CD4-positive, alpha-beta T cell treated with Interleukin-4 for 4 hours (primary cell): ENCODE measurements around the gene ANKMY1.

Experiments used
- DNase-seq: peaks from one replicate; pipeline ENCODE4 v3.0.0-alpha.2; 2020

The ANKMY1 gene

DNA sequence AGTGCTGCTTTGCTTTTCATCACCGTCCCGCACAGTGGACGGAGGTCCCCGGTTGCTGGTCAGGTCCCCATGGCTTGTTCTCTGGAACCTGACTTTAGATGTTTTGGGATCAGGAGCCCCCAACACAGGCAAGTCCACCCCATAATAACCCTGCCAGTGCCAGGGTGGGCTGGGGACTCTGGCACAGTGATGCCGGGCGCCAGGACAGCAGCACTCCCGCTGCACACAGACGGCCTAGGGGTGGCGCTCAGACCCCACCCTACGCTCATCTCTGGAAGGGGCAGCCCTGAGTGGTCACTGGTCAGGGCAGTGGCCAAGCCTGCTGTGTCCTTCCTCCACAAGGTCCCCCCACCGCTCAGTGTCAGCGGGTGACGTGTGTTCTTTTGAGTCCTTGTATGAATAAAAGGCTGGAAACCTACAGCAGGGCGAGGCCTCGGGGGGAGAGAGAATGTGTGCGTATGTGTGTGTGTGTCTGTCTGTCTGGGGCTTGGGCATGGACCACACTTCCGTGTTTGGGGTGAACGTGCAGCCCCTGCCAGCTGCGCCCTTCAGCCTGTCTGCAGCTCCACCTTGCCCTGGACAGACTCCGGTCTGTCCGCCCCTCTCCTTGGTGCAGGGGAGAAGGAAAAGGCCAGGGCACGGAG, 90.0 kb downstream of the ANKMY1 start:
- no peak for DNase-seq

DNA sequence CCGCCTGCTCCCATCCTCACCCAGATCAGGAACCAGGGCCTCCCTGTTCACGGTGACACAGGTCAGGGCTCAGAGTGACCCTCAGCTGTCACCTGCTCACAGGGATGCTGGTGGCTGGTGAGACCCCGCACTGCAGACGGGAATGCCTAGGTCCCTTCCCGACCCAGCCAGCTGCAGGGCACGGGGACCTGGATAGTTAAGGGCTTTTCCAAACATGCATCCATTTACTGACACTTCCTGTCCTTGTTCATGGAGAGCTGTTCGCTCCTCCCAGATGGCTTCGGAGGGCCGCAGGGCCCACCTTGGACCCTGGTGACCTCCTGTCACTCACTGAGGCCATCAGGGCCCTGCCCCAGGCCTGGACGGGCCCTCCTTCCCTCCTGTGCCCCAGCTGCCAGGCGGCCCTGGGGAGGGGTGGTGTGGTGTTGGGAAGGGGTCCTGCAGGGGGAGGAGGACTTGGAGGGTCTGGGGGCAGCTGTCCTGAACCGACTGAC, 90.6 kb downstream of the ANKMY1 start:
- no peak for DNase-seq

DNA sequence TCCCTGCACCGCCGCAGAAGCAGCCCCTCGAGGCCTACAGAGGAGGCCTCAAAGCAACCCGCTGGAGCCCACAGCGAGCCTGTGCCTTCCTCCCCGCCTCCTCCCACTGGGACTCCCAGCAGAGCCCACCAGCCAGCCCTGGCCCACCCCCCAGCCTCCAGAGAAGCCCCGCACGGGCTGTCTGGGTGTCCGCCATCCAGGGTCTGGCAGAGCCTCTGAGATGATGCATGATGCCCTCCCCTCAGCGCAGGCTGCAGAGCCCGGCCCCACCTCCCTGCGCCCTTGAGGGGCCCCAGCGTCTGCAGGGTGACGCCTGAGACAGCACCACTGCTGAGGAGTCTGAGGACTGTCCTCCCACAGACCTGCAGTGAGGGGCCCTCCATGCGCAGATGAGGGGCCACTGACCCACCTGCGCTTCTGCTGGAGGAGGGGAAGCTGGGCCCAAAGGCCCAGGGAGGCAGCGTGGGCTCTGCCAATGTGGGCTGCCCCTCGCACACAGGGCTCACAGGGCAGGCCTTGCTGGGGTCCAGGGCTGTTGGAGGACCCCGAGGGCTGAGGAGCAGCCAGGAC, 91.1 kb downstream of the ANKMY1 start:
- no peak for DNase-seq

DNA sequence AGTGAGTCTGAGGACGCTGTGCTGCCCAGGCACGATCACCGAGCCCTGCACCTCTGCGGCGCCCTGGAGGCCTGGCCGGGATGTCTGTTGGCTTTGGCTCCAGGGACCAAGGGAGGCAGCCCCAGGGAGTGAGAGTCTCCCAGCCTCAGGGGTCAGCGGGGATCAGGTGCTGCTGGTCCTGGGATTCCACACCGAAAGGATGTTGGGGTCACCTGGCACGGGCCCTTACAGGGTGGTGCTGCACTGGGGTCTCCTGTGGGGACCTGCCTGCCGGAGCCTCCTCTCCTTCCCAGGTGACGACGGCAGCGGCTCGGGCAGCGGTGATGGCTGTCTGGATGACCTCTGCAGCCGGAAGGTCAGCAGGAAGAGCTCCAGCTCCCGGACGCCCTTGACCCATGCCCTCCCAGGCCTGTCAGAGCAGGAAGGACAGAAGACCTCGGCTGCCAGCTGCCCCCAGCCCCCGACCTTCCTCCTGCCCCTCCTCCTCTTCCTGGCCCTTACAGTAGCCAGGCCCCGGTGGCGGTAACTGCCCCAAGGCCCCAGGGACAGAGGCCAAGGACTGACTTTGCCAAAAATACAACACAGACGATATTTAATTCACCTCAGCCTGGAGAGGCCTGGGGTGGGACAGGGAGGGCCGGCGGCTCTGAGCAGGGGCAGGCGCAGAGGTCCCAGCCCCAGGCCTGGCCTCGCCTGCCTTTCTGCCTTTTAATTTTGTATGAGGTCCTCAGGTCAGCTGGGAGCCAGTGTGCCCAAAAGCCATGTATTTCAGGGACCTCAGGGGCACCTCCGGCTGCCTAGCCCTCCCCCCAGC, 91.8 kb downstream of the ANKMY1 start:
- no peak for DNase-seq

GRCh38 chr2:240465268-240465764, 92.5 kb downstream of the ANKMY1 start:
- DNase-seq, result no peak

DNA sequence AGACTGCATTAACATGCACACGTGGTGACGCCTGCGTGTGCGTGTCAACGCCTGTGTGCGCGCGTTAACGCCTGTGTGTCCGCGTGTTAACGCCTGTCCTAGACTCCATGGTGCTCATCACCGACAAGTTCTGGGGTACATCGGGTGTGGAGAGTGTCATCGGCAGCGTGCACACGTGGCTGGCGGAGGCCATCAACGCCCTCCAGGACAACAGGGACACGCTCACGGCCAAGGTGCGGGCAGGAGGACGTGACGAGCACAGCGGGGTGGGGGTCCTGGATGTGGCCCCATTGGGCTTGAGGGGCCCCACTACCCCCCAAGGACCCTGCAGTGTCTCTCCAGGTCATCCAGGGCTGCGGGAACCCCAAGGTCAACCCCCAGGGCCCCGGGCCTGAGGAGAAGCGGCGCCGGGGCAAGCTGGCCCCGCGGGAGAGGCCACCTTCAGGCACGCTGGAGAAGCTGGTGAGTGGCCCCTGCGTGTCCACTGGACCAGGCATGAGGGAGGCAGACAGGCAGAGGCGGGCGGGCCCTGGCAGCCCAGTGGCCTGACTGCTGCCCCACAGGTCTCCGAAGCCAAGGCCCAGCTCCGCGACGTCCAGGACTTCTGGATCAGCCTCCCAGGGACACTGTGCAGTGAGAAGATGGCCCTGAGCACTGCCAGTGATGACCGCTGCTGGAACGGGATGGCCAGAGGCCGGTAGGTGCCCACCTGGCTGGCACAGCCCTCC, 93.1 kb downstream of the ANKMY1 start:
- no peak for DNase-seq

GRCh38 chr2:240463866-240464481, 93.8 kb downstream of the ANKMY1 start:
- no peak for DNase-seq

DNA sequence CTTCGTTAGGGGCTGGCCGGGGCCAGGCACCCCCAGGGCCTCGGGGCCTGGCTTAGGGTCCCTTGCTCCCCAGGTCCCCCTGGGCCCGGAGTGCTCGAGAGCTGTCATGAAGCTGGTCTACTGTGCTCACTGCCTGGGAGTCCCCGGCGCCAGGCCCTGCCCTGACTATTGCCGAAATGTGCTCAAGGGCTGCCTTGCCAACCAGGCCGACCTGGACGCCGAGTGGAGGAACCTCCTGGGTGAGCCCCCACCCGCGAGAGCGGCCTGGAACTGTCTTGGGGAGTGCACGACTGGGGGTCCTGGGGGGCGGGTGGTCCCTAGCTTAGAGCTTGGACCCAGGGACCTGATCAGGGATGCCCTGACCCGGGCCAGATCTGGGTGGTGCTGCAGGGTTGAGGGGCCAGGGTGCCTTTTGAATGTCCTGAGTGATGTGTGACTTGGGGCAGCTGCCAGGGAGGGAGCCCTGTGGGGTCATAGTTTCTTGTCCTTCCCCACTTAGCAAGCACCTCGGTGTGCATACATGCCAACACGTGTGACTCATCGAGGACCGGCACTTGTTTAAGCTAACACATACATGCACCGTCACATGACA, 94.4 kb downstream of the ANKMY1 start:
- no peak for DNase-seq

GRCh38 chr2:240462707-240463273, 95.0 kb downstream of the ANKMY1 start:
- DNase-seq, result no peak

- no peak for DNase-seq
Measured at GRCh38 chr2:240462073-240462706, 95.6 kb downstream of the ANKMY1 start.

GRCh38 chr2:240461471-240462072, 96.2 kb downstream of the ANKMY1 start:
- DNase-seq, result no peak

DNA sequence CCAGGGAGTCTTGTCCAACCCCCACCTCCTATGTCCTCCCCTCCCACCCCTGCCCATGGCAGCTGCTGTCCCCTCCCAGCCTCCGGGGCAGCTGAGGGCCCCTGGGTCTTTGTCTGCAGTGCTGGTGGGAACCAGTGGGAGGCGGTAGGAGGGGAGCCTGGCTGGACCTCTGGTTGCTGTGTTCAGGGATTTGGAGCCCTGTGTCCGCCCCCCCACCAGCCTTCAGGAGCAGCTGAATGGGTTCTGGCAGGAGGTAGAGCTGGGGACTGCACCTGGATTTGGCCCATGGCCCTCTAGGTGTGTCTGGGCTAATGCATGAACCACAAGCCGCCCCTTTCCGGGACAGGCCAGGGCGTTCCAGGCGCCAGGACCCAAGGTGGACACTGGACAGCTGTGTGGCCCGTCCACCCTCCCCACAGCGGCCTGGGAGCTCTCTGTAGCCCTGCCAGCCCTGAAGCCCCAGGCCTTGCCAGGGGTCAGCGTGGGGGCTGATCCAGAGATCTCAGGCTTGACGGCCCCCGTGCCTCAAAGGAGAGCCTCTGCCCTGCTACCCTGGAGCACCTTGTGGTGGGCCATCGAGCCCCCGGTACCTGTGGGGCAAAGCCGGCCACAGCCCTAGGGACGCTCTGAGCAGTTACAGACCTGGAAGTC, 96.9 kb downstream of the ANKMY1 start:
- no peak for DNase-seq

GRCh38 chr2:240460253-240460711, 97.5 kb downstream of the ANKMY1 start:
- DNase-seq, result no peak

GRCh38 chr2:240459401-240460252, 98.2 kb downstream of the ANKMY1 start:
- DNase-seq, result no peak

DNA sequence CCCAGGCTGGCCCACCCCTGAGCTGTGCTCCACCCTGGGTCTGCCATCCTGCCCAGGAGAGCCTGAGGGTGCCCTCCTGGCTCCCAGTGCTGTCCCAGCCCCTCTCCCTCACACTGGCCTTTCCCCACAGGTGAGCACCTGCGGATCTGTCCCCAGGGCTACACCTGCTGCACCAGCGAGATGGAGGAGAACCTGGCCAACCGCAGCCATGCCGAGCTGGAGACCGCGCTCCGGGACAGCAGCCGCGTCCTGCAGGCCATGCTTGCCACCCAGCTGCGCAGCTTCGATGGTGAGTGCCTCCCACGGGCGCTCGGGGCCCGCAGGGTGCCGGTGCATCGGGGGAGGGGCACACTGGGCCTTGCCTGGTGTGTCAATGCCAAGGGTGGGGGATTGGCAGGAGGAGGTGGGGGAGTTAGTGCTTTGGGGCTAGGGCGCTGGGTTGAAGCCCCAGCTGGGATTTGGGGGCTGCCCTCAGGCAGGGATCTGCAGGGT, 98.8 kb downstream of the ANKMY1 start:
- no peak for DNase-seq

GRCh38 chr2:240458044-240458899, 99.5 kb downstream of the ANKMY1 start:
- no peak for DNase-seq

DNA sequence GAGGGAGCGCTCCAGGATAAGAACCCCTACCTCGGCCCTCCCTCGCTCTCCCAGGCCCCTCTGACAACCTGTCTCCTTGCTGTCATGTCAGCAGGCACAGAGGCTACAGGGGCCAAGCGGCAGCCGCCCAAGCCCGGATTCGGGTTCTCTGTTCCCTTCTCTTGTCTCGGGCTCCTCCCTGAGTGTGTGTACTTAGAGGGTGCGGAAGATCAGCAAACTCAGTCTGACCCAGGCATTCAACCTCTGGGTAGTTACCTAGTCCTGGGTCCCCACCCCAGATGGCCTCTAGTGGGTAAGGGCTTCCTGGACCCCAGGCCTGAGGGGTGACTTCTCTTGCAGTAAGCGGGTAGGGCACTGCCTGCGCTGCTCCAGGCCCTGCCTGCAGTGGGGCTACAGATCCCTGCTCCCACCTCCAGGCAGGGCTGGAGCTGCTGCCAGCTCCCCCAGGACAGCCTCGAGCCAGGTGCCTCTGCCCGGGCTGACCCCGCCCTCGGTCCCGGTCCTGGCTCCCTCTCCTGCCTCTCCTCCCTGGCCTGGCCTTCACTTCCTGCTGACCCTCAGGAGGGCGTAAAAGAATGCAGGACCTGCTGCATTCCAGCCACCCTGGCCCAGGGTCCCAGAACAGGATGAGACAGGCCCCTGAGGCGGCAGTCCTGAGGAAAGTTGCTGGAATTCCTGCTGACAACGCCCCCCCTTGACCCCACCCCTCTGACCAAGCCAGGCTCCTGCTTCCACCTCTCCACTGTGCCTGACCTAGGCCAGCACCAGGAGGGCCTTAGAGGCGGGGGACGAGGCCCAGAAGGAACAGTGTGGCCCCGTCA, 100.4 kb downstream of the ANKMY1 start:
- no peak for DNase-seq
